Right lobe of liver (tissue), 4 donors: ENCODE data around the gene KREMEN1.

ENCODE experiments used
- CTCF ChIP-seq, 4 donors: fragments of 200-600 bp in 3 of 4; fragments of 450-650 bp in 1 of 4; IDR thresholded peaks; one replicate each; pipeline versions ENCODE4 v1.5.1 to v1.8.0; 2016 to 2022; ENCODE audit warnings: antibody characterized with exemption in 4 of 4, mild to moderate bottlenecking in 2 of 4
- POLR2A ChIP-seq: fragments of 450-650 bp; IDR thresholded peaks from one replicate; pipeline ENCODE4 v1.6.1; 2017; ENCODE audit warnings: antibody characterized with exemption, mild to moderate bottlenecking
- donor health status: DM: no; HTN: no; CAD: no.
- donor health status: DM: no; HTN: no; CAD: no.
- donor health status: DM: no; HTN: yes; CAD: no.

GRCh38 chr22:29215012-29215860 lies 142.4 kb downstream of the KREMEN1 start:
- TF ChIP-seq POLR2A (no peak), CTCF (IDR thresholded peaks at IDR 0.05) (no peak)
